ENCODE results near the gene MC3R.

DNA sequence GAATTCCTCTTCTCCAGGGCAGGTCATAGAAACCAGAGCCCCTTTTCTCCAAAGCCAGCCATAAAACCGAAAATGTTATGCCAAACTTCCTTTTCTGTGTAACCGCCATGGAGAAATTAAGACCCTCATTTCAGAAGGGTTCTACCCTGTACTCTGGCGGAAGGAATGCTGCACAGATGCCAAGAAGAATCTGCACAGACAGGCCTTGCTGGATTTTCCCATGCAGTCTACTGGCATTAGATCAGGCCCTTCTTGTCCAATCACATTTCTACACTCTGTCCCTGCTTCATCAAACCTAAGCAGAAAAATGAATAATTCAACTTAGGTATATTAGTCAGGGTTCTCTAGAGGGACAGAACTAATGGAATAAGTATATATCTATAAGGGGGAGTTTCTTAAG is 43.2 kb upstream of the MC3R start:
- TF ChIP-seq, protein P1, sequence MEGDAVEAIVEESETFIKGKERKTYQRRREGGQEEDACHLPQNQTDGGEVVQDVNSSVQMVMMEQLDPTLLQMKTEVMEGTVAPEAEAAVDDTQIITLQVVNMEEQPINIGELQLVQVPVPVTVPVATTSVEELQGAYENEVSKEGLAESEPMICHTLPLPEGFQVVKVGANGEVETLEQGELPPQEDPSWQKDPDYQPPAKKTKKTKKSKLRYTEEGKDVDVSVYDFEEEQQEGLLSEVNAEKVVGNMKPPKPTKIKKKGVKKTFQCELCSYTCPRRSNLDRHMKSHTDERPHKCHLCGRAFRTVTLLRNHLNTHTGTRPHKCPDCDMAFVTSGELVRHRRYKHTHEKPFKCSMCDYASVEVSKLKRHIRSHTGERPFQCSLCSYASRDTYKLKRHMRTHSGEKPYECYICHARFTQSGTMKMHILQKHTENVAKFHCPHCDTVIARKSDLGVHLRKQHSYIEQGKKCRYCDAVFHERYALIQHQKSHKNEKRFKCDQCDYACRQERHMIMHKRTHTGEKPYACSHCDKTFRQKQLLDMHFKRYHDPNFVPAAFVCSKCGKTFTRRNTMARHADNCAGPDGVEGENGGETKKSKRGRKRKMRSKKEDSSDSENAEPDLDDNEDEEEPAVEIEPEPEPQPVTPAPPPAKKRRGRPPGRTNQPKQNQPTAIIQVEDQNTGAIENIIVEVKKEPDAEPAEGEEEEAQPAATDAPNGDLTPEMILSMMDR (IDR thresholded peaks at IDR 0.05) = no peak
- no peak for TF ChIP-seq POLR2A (IDR thresholded peaks at IDR 0.05)
